Uterus (tissue), 4 donors: ENCODE measurements around the gene DGKI. TPM values are rescaled to one million over a fixed set of nuclear protein-coding genes. Genes with fewer than 3 reads are reported as not detected.
"Not testable (repeated sequence)": the region's sequence is repeated elsewhere in the genome, so short reads cannot be mapped to it uniquely, and the experiment has no call there.

Experiments
- DNase-seq, 2 donors: peaks; one replicate each; pipeline ENCODE4 v3.0.0-alpha.2; 2019 to 2020
- H3K27ac ChIP-seq, 2 donors: fragments of 200-600 bp; sonication (generic); 1 replicate in 1 of 2; 2 replicates in 1 of 2; pipeline ENCODE4 v1.5.1; 2016 to 2018
- H3K27me3 ChIP-seq, 2 donors: fragments of 200-600 bp; sonication (generic); one replicate each; pipeline ENCODE4 v1.5.1; 2018 to 2019; ENCODE audit warnings: control low read depth in 1 of 2
- H3K36me3 ChIP-seq, 2 donors: fragments of 200-600 bp; sonication (generic); one replicate each; pipeline ENCODE4 v1.5.1; 2019; ENCODE audit warnings: control low read depth in 1 of 2
- H3K4me1 ChIP-seq, 2 donors: fragments of 200-600 bp; sonication (generic); one replicate each; pipeline ENCODE4 v1.5.1; 2018 to 2019; ENCODE audit warnings: control low read depth in 1 of 2
- H3K4me3 ChIP-seq, 2 donors: fragments of 200-600 bp; sonication (generic); 1 replicate in 1 of 2; 2 replicates in 1 of 2; pipeline ENCODE4 v1.5.1; 2018 to 2019; ENCODE audit warnings: mild to moderate bottlenecking in 1 of 2
- H3K9me3 ChIP-seq, 2 donors: fragments of 200-600 bp; sonication (generic); one replicate each; pipeline ENCODE4 v1.5.1; 2019; ENCODE audit warnings: control low read depth in 1 of 2
- CTCF ChIP-seq, 4 experiments: fragments of 200-600 bp in 2 of 4; fragments of 450-650 bp in 2 of 4; sonication (generic) in 2 of 4; IDR thresholded peaks; one replicate each; pipeline ENCODE4 v1.5.1; 2016 to 2019; ENCODE audit warnings: antibody characterized with exemption in 4 of 4, mild to moderate bottlenecking in 2 of 4, moderate library complexity in 1 of 4
- POLR2A ChIP-seq, 2 donors: fragments of 450-650 bp; IDR thresholded peaks; one replicate each; pipeline ENCODE4 v1.6.1; 2016; ENCODE audit warnings: antibody characterized with exemption in 2 of 2, mild to moderate bottlenecking in 1 of 2, moderate library complexity in 1 of 2
- intact Hi-C: fragments of 100-400 bp; cut with DNase I; formaldehyde crosslinking; loops from one replicate; pipeline ENCODE4 v1.15.1; 2023; ENCODE audit warnings: low total_unique reads
- total RNA-seq, 4 donors: library from RNA; depleted of rRNA in 3 of 4; stranded (reverse); fragments of >200 nt in 3 of 4; gene quantifications; one replicate each; pipeline versions ENCODE4 v1.1.0 to v1.2.4, GENCODE V29; 2014 to 2023
- donor health status: DM: yes; HTN: yes; CAD: no.

DGKI gene
- total RNA-seq, 4 donors from 2014 or later: 1.0 to 8.5 (median 4.1) TPM

GRCh38 chr7:137717811-137718271, 128.9 kb downstream of the DGKI start:
- H3K27ac ChIP-seq: no peak overlapping the region
- H3K4me3 ChIP-seq: no peak overlapping the region
- DNase-seq: no peak
- TF ChIP-seq POLR2A (IDR thresholded peaks at IDR 0.05) (no peak), CTCF (IDR thresholded peaks at IDR 0.05) (no peak)
- no peaks in the 10 kb centered on the region for H3K4me1 ChIP-seq
- H3K27me3 ChIP-seq: no peaks in the 10 kb centered on the region
- H3K36me3 ChIP-seq: no peaks in the 10 kb centered on the region
- H3K9me3 ChIP-seq: no peaks in the 10 kb centered on the region
- intact Hi-C loops: no loop called here

GRCh38 chr7:137717045-137717444, 129.7 kb downstream of the DGKI start:
- DNase-seq: no peak
- Histone ChIP-seq H3K9me3 (no peaks in the 10 kb centered on the region), H3K27me3 (no peaks in the 10 kb centered on the region), H3K27ac (no peak overlapping the region), H3K4me1 (no peaks in the 10 kb centered on the region), H3K4me3 (no peak overlapping the region), H3K36me3 (no peaks in the 10 kb centered on the region)
- no peak for TF ChIP-seq POLR2A (IDR thresholded peaks at IDR 0.05)
- TF ChIP-seq CTCF (IDR thresholded peaks at IDR 0.05): no peak
- intact Hi-C loops: no loop called here

- H3K9me3 ChIP-seq: no peaks in the 10 kb centered on the region
- H3K4me1 ChIP-seq: no peaks in the 10 kb centered on the region
- no peak overlapping the region for H3K4me3 ChIP-seq
- H3K27ac ChIP-seq: no peak overlapping the region
- TF ChIP-seq CTCF (IDR thresholded peaks at IDR 0.05) (no peak), POLR2A (IDR thresholded peaks at IDR 0.05) (no peak)
- DNase-seq: no peak
- H3K36me3 ChIP-seq: no peaks in the 10 kb centered on the region
- intact Hi-C loops: no loop called here
- no peaks in the 10 kb centered on the region for H3K27me3 ChIP-seq
Observed at GRCh38 chr7:137716061-137716460, 130.7 kb downstream of the DGKI start.

- H3K9me3 ChIP-seq: no peaks in the 10 kb centered on the region
- H3K27me3 ChIP-seq: no peaks in the 10 kb centered on the region
- no peak for DNase-seq
- intact Hi-C loops: no loop called here
- H3K4me1 ChIP-seq: no peaks in the 10 kb centered on the region
- H3K27ac ChIP-seq: no peak overlapping the region
- H3K4me3 ChIP-seq: no peak overlapping the region
- TF ChIP-seq CTCF (IDR thresholded peaks at IDR 0.05) (no peak), POLR2A (IDR thresholded peaks at IDR 0.05) (no peak)
- H3K36me3 ChIP-seq: no peaks in the 10 kb centered on the region
Observed at GRCh38 chr7:137715533-137715932, 131.2 kb downstream of the DGKI start.

- no peak for DNase-seq
Observed at GRCh38 chr7:137715121-137715520, 131.7 kb downstream of the DGKI start.

GRCh38 chr7:137706330-137706729, 140.4 kb downstream of the DGKI start:
- H3K9me3 ChIP-seq, DNase-seq, H3K27ac ChIP-seq, H3K36me3 ChIP-seq, H3K4me3 ChIP-seq, H3K27me3 ChIP-seq, intact Hi-C loops, H3K4me1 ChIP-seq: not testable (repeated sequence)

More at GRCh38 chr7:137715121-137715520, 131.7 kb downstream of the DGKI start:
- H3K36me3 ChIP-seq: no peaks in the 10 kb centered on the region
- H3K27ac ChIP-seq: no peak overlapping the region
- H3K27me3 ChIP-seq: no peaks in the 10 kb centered on the region
- H3K9me3 ChIP-seq: no peaks in the 10 kb centered on the region
- H3K4me1 ChIP-seq: no peaks in the 10 kb centered on the region
- H3K4me3 ChIP-seq: no peak overlapping the region
- no peak for TF ChIP-seq CTCF (IDR thresholded peaks at IDR 0.05)
- no peak for TF ChIP-seq POLR2A (IDR thresholded peaks at IDR 0.05)
- intact Hi-C loops: no loop called here
